SH-SY5Y (cell line): ENCODE data around the gene ZNF276.

Experiments used
- GATA2 ChIP-seq: IDR thresholded peaks from 2 replicates; pipeline ENCODE4 v1.6.1; 2011; ENCODE audit warnings: mild to moderate bottlenecking, low read depth, low read length
- GATA3 ChIP-seq: IDR thresholded peaks from 2 replicates; pipeline ENCODE4 v1.6.1; 2011; ENCODE audit warnings: low read depth, mild to moderate bottlenecking, low read length, moderate library complexity

ZNF276 gene

DNA sequence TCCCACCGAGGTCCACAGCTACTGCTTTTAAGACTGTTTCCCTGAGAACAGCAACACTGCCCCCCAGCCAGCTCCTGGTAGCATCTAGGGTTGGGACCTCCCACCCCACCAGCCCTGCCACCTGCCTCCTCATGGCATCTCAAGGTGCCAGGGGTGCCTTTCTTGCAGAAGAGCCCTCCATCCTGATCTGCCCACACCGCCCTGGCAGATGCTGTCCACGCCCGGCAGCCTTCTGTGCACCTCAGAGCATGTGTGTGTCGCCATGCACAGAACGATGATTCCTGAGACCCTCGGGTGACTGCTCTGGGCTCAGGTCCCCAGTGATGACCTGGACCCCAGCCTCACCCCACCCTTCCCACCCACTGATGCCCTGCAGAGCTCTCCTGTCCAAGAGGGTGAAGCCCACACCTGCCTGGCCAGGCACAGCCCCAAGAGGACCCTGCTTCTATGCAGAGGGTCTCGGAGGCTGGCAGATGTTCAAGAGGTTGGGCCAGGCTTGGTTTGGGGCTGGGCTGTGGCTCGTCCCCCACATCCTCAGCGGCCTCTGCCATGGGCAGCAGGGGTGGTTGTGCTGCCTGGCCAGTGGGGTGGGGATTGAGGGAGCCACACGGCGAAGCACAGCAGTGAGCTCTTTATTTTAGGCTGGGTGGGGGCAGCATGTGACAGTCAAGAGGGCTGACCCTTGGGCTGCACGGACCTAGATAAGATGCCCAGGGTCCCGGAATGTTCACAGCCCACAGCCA, 14.6 kb upstream of the ZNF276 start:
- TF ChIP-seq GATA2 (no peak), GATA3 (no peak)

DNA sequence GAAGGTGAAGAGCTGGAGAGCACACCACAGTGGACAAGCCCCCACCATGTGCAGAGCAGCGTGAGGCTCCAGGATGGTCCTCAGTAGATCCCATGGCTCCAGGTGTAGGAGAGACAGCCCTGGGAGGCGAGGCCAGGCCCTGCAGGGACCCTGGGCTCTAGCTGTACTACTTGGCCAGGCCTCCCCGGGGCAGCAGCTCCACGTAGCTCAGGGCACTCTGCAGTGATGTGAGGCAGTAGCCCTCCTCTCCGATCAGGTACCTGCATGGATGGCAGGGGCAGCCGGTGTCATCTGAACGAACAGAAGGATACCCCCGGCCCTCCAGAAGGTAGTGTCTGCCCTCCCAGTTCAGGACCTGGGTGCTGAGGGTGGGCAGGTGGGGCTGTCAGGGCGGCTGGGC, 13.6 kb upstream of the ZNF276 start:
- no peak for TF ChIP-seq GATA3
- TF ChIP-seq GATA2, result no peak

DNA sequence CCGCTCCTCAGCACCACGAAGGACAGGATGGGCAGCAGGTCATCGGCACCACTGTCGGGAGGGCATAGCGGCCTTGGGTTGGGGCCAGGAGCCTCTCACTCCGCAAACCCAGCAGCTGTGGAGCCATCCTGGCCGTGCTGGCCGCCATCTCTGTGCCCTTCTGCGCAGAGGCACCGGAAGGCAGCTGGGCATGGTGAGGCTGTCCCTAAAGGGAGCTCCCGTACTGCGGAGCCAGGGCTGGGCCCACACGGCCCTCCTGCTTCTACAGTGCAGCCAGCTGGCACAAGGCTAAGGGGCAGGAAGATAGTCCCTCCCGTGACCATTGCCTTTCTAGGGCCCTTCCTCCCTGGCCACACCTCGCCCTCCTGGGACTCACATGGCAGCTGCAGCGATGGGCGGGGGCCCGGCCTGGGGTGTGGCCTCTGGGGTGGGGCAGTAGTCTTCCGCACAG, 12.8 kb upstream of the ZNF276 start:
- TF ChIP-seq GATA2, result no peak
- TF ChIP-seq GATA3, result no peak

- TF ChIP-seq GATA2 (no peak), GATA3 (no peak)
Measured at GRCh38 chr16:89709166-89709565, 12.2 kb upstream of the ZNF276 start.

GRCh38 chr16:89709716-89710432, 11.5 kb upstream of the ZNF276 start:
- no peak for TF ChIP-seq GATA3
- no peak for TF ChIP-seq GATA2

DNA sequence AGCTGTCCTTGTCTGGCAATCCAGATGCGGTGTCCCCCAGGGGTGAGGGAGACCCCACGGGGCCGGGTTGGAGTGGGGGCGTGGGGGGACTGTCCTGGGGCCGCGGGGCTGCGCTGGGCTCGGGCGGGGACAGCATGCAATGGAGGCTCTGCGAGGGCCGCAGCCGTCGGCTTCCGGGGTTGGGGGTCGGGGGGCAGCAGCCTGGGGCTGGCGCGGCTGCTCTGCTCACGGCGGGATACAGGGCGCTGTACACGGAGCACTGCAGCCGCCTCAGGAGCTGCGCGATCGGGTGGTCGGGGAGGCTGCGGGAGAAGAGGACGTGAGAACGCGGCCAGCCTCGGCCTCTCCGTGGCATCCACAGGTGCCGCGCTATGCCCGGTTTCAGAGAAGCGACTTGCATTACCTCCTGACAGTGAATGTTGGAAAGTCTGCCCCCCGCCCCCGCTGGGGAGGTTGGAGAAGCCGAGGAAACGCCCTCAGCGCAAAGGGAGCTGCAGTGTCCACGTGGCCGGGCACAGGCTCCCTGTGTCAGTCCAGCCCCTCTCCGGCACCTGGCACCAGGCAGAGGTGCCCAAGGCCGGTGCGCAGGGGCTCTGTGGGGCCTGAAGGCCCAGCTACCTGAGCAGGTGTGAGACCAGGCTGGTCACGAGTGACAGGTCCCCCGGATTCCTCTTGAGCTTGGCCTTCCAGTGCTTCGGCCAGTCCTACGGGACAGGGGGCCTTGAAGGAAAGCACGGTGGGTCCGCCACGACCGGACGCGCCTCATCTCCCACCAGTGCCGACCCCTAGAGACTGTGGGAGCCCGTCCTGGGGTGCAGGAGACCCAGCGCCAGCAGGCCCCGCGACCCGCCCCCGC, 10.4 kb upstream of the ZNF276 start:
- TF ChIP-seq GATA2, result no peak
- TF ChIP-seq GATA3, result no peak

GRCh38 chr16:89711601-89712273, 9.6 kb upstream of the ZNF276 start:
- no peak for TF ChIP-seq GATA2
- no peak for TF ChIP-seq GATA3

GRCh38 chr16:89712274-89712781, 9.0 kb upstream of the ZNF276 start:
- TF ChIP-seq GATA2, result no peak
- no peak for TF ChIP-seq GATA3

GRCh38 chr16:89716493-89716892, 4.8 kb upstream of the ZNF276 start:
- TF ChIP-seq GATA3 (no peak), GATA2 (no peak)

DNA sequence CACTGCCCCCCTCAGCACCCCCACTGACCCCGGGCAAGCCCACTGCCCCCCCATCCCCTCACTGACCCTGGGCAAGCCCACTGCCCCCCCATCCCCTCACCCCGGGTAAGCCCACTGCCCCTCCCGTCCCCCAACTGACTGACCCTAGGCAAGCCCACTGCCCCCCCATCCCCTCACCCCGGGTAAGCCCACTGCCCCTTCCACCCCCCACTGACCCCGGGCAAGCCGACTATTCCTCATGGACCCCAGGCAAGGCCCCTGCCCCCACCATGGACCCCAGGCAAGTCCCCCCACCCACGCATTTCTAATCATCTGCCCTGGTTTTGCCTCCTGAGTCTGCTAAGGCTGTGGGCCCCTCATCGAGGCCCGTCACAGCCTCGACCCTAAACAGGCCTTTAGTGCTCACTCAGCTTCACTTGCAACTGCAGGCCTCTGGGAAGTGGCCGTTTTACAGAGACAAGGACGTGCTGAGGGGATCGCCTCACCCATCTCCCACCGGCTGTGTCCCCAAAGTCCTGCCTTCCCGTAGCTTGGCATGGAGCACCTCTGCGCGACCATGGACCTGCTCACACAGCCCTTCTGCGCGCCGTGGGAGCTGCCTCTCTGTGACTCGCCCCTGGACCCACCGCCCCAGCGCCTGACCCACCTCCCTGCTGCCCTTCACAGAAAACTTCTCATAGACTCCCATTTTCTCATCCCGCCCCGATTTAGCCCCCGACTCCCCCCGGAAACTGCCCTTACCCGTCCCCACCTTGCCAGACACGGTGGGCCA, 4.2 kb upstream of the ZNF276 start:
- no peak for TF ChIP-seq GATA3

GRCh38 chr16:89717688-89718505, 3.4 kb upstream of the ZNF276 start:
- TF ChIP-seq GATA3 (no peak), GATA2 (no peak)

DNA sequence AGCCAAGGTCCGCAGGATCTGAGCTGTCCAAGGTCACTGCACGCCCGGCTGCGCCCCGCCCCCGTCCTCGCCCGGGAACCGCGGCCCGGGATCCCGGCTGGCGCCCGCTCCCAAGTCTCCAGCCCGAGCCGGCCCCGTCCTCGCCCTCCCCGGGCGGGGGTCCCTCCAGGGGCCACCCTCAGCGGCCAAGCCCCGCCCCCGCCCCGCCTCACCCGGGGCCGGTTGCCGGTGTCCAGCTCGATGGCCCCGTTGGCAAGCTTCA, 855 bp upstream of the ZNF276 start:
- TF ChIP-seq GATA2 (no peak), GATA3 (no peak)
